K562 (cell line): ENCODE measurements around the gene PLA2G12B. TPM values are rescaled to one million over a fixed set of nuclear protein-coding genes. Genes with fewer than 3 reads are reported as not detected.

Experiments used
- ARHGAP35 ChIP-seq: fragments of 450-650 bp; IDR thresholded peaks from 2 replicates; pipeline ENCODE4 v1.6.1; 2018; ENCODE audit not compliant: partially characterized antibody
- CUX1 ChIP-seq: fragments of 200-800 bp; sonication (Bioruptor generic); IDR thresholded peaks from 2 replicates; pipeline ENCODE4 v1.6.1; 2016; ENCODE audit warnings: missing genetic modification characterization, missing compliant biosample characterization
- EWSR1 ChIP-seq: fragments of 450-650 bp; IDR thresholded peaks from 2 replicates; pipeline ENCODE4 v1.6.1; 2018; ENCODE audit warnings: borderline replicate concordance, mild to moderate bottlenecking, low read depth, moderate library complexity; ENCODE audit not compliant: partially characterized antibody
- FOXP1 ChIP-seq: sonication (generic); formaldehyde crosslinking; IDR thresholded peaks from 2 replicates; pipeline ENCODE4 v1.8.0; 2022; ENCODE audit warnings: mild to moderate bottlenecking, missing genetic modification reagents
- HMBOX1 ChIP-seq: sonication (generic); IDR thresholded peaks from 2 replicates; pipeline ENCODE4 v1.6.1; 2016
- HMGXB4 ChIP-seq: sonication (generic); formaldehyde crosslinking; IDR thresholded peaks from 2 replicates; pipeline ENCODE4 v1.8.1; 2023; ENCODE audit warnings: mild to moderate bottlenecking, missing genetic modification reagents
- HNRNPH1 ChIP-seq: fragments of 200-400 bp; formaldehyde crosslinking; optimal IDR thresholded peaks from 2 replicates; pipeline ENCODE3; 2017; ENCODE audit warnings: low read depth, mild to moderate bottlenecking, low read length, moderate library complexity
- HNRNPK ChIP-seq: fragments of 200-400 bp; formaldehyde crosslinking; IDR thresholded peaks from one replicate; pipeline ENCODE4 v1.6.1; 2018; ENCODE audit warnings: mild to moderate bottlenecking, low read depth, low read length; ENCODE audit not compliant: poor library complexity, severe bottlenecking
- NR4A1 ChIP-seq, 2 experiments: fragments of 250-450 bp in 1 of 2; fragments of 450-650 bp in 1 of 2; sonication (Bioruptor Pico) in 1 of 2; IDR thresholded peaks; 2 replicates each; pipeline versions ENCODE4 v1.4.0 to v1.6.1; 2016 to 2020; ENCODE audit warnings: mild to moderate bottlenecking in 2 of 2, missing compliant biosample characterization in 1 of 2, missing genetic modification characterization in 1 of 2, moderate library complexity in 1 of 2
- POLR3G ChIP-seq: IDR thresholded peaks from 2 replicates; pipeline ENCODE4 v1.6.1; 2011; ENCODE audit not compliant: insufficient read length, insufficient replicate concordance; ENCODE audit errors: extremely low read depth
- RFX5 ChIP-seq: IDR thresholded peaks from 2 replicates; pipeline ENCODE4 v1.6.1; 2011; ENCODE audit warnings: low read depth, mild to moderate bottlenecking, improper control_type of control experiment, low read length
- SRSF9 ChIP-seq: fragments of 200-400 bp; formaldehyde crosslinking; IDR thresholded peaks from 2 replicates; pipeline ENCODE4 v1.6.1; 2017; ENCODE audit warnings: low read depth, low read length, borderline replicate concordance
- TCF7 ChIP-seq: sonication (generic); IDR thresholded peaks from 2 replicates; pipeline ENCODE4 v1.6.1; 2016; ENCODE audit warnings: antibody characterized with exemption, borderline replicate concordance
- TEAD4 ChIP-seq, 2 experiments: sonication (generic) in 1 of 2; formaldehyde crosslinking in 1 of 2; IDR thresholded peaks; 2 replicates each; pipeline versions ENCODE4 v1.6.1 to v1.8.0; 2012 to 2022; ENCODE audit warnings: borderline replicate concordance in 1 of 2, inconsistent platforms in 1 of 2, low read length in 1 of 2, mild to moderate bottlenecking in 1 of 2, missing genetic modification reagents in 1 of 2
- VEZF1 ChIP-seq: fragments of 200-800 bp; sonication (Bioruptor generic); IDR thresholded peaks from 2 replicates; pipeline ENCODE4 v1.6.1; 2017; ENCODE audit warnings: missing genetic modification characterization, missing compliant biosample characterization
- ZNF444 ChIP-seq: fragments of 250-450 bp; sonication (Bioruptor Pico); IDR thresholded peaks from 2 replicates; pipeline ENCODE4 v1.4.0; 2020; ENCODE audit warnings: mild to moderate bottlenecking, moderate library complexity
- ZNF644 ChIP-seq: fragments of 200-800 bp; sonication (Bioruptor generic); IDR thresholded peaks from 2 replicates; pipeline ENCODE4 v1.6.1; 2016; ENCODE audit warnings: low read depth, missing genetic modification characterization, missing compliant biosample characterization
- ZNF79 ChIP-seq: fragments of 250-450 bp; sonication (Bioruptor Pico); IDR thresholded peaks from 2 replicates; pipeline ENCODE4 v1.4.0; 2020; ENCODE audit warnings: low read depth, mild to moderate bottlenecking, moderate library complexity
- polyA plus RNA-seq, 8 experiments: library from polyadenylated mRNA; depleted of rRNA in 4 of 8; stranded (reverse) in 5 of 8; unstranded in 3 of 8; fragments of >200 nt; fragmentation: Nextera tagmentation in 2 of 8; fragmentation: Illumina TruSeq in 1 of 8; extraction: Ambion mirVana in 2 of 8; extraction: Trizol in 1 of 8; gene quantifications; 2 replicates each; pipeline versions ENCODE4 v1.2.1 to v1.2.3, GENCODE V29; 2011 to 2014; ENCODE audit warnings: inconsistent platforms in 1 of 8, missing spikeins in 1 of 8
- total RNA-seq, 7 experiments: library from RNA; depleted of rRNA in 6 of 7; stranded (reverse); fragments of >200 nt in 6 of 7; fragmentation: Illumina TruSeq in 2 of 7; extraction: Trizol in 2 of 7; gene quantifications; 2 replicates each; pipeline versions ENCODE4 v1.2.1 to v1.2.3, GENCODE V29; 2011 to 2021; ENCODE audit warnings: low replicate concordance in 1 of 7

PLA2G12B gene
- total and polyA plus RNA-seq, 9 of the 15 experiments (the other 6 are each of a cell fraction or from before 2014, with no cell fraction given): not detected

GRCh38 chr10:72888151-72888638 is 66.4 kb downstream of the PLA2G12B start (continued):
- no peak for TF ChIP-seq HMBOX1
- TF ChIP-seq VEZF1 (CRISPR knock-in tag): no peak; the same call in 1 of the 2 replicates
- TF ChIP-seq ZNF79 (CRISPR knock-in tag): no peak
- TF ChIP-seq TCF7: no peak
- TF ChIP-seq EWSR1: no peak
- peak; percentile 68; the same call in 1 of the 2 replicates for TF ChIP-seq ZNF644 (tag)
- TF ChIP-seq POLR3G: no peak
- 0 out of 2 replicates have a peak, but pooled peaks have one; percentile 25 for TF ChIP-seq NR4A1 (CRISPR knock-in tag; IDR thresholded peaks at IDR 0.05)
- peak; percentile 94 for TF ChIP-seq NR4A1 (tag; IDR thresholded peaks at IDR 0.05)
- peak; percentile 62 for TF ChIP-seq TEAD4 (IDR thresholded peaks at IDR 0.05; ENCODE audit: low read length)
- no peak for TF ChIP-seq TEAD4 (CRISPR knock-in tag; IDR thresholded peaks at IDR 0.05; ENCODE audit: borderline replicate concordance)
- no peak for TF ChIP-seq ARHGAP35
- TF ChIP-seq ZNF444 (CRISPR knock-in tag): no peak
- no peak for TF ChIP-seq HMGXB4
- no peak for TF ChIP-seq HNRNPH1
- no peak for TF ChIP-seq FOXP1 (CRISPR knock-in tag)
- no peak for TF ChIP-seq RFX5
- TF ChIP-seq HNRNPK: no peak
- TF ChIP-seq SRSF9: no peak
- TF ChIP-seq CUX1 (CRISPR knock-in tag): peak; percentile 74; the same call in 1 of the 2 replicates
